SK-N-SH (cell line): ENCODE measurements around the gene SH3BGR. TPM values are rescaled to one million over a fixed set of nuclear protein-coding genes. Genes with fewer than 3 reads are reported as not detected.

Source experiments
- CTCF ChIA-PET: fragments of 300-600, 350-600 bp; formaldehyde crosslinking; extraction: SDS; loops from one replicate; lab custom pipeline; 2021; lab: Yijun Ruan, JAX
- POLR2A ChIA-PET: fragments of 350-600 bp; sonication (Branson Sonifier 250); formaldehyde crosslinking; extraction: SDS; loops from one replicate; lab custom pipeline; 2020; ENCODE audit warnings: antibody characterized with exemption, inconsistent platforms; lab: Yijun Ruan, JAX
- DNase-seq: peaks from one replicate; pipeline ENCODE4 v3.0.0; 2012
- H2AFZ ChIP-seq: fragments of 200-600 bp; sonication (generic); 2 replicates; pipeline ENCODE4 v1.8.1; 2016; ENCODE audit warnings: antibody characterized with exemption, mild to moderate bottlenecking, low read depth
- H3F3A ChIP-seq: fragments of 200-600 bp; sonication (generic); replicated peaks from 2 replicates; pipeline ENCODE3; 2016; ENCODE audit warnings: antibody characterized with exemption, mild to moderate bottlenecking; ENCODE audit not compliant: insufficient read depth
- H3K27ac ChIP-seq, 2 experiments: fragments of 200-500 bp in 1 of 2; fragments of 200-600 bp in 1 of 2; sonication (Bioruptor generic) in 1 of 2; sonication (generic), shearing (Covaris generic) in 1 of 2; 2 replicates each; pipeline versions ENCODE4 v1.5.1 to v1.6.1; 2014 to 2016; ENCODE audit warnings: low read depth in 2 of 2, inconsistent platforms in 1 of 2, low read length in 1 of 2, mild to moderate bottlenecking in 1 of 2, mixed read lengths in 1 of 2
- H3K27me3 ChIP-seq: fragments of 200-600 bp; sonication (generic), shearing (Covaris generic); 2 replicates; pipeline ENCODE4 v1.6.1; 2016; ENCODE audit warnings: mixed run types; ENCODE audit not compliant: insufficient read depth
- H3K36me3 ChIP-seq, 2 experiments: fragments of 200-500 bp in 1 of 2; fragments of 200-600 bp in 1 of 2; sonication (Bioruptor generic) in 1 of 2; sonication (generic) in 1 of 2; replicated peaks in 1 of 2; 2 replicates each; pipeline versions ENCODE3 to v1.5.1; 2014 to 2016; ENCODE audit warnings: low read length in 1 of 2, mild to moderate bottlenecking in 1 of 2; ENCODE audit not compliant: insufficient read depth in 2 of 2, control insufficient read depth in 1 of 2
- H3K4me1 ChIP-seq, 2 experiments: fragments of 200-500 bp in 1 of 2; fragments of 200-600 bp in 1 of 2; sonication (Bioruptor generic) in 1 of 2; sonication (generic), shearing (Covaris generic) in 1 of 2; 2 replicates each; pipeline versions ENCODE4 v1.5.1 to v1.6.1; 2014 to 2016; ENCODE audit warnings: low read depth in 1 of 2, low read length in 1 of 2, mixed run types in 1 of 2; ENCODE audit not compliant: insufficient read depth in 2 of 2, control insufficient read depth in 1 of 2
- H3K4me2 ChIP-seq: fragments of 200-600 bp; sonication (generic), shearing (Covaris generic); 2 replicates; pipeline ENCODE4 v1.6.1; 2017; ENCODE audit warnings: mixed run types
- H3K4me3 ChIP-seq, 2 experiments: fragments of 200-500 bp in 1 of 2; fragments of 200-600 bp in 1 of 2; sonication (Bioruptor generic) in 1 of 2; sonication (generic), shearing (Covaris generic) in 1 of 2; 2 replicates each; pipeline versions ENCODE4 v1.5.1 to v1.8.1; 2014 to 2016; ENCODE audit warnings: low read depth in 2 of 2, inconsistent platforms in 1 of 2, low read length in 1 of 2, mild to moderate bottlenecking in 1 of 2, mixed read lengths in 1 of 2, moderate library complexity in 1 of 2
- H3K79me2 ChIP-seq: fragments of 200-600 bp; sonication (generic); 2 replicates; pipeline ENCODE4 v1.8.1; 2017; ENCODE audit warnings: mild to moderate bottlenecking; ENCODE audit not compliant: insufficient read depth
- H3K9ac ChIP-seq: fragments of 200-600 bp; sonication (generic); 2 replicates; pipeline ENCODE4 v1.6.1; 2017; ENCODE audit warnings: mixed run types
- H3K9me2 ChIP-seq: fragments of 200-600 bp; sonication (generic); 2 replicates; pipeline ENCODE4 v1.6.1; 2017; ENCODE audit warnings: mixed run types
- H3K9me3 ChIP-seq: fragments of 200-600 bp; sonication (generic); 2 replicates; pipeline ENCODE4 v1.6.1; 2017; ENCODE audit warnings: mixed run types, mild to moderate bottlenecking, moderate library complexity
- H4K20me1 ChIP-seq: fragments of 200-600 bp; sonication (generic); 2 replicates; pipeline ENCODE4 v1.6.1; 2017; ENCODE audit warnings: mild to moderate bottlenecking, mixed run types; ENCODE audit not compliant: insufficient read depth
- CHD2 ChIP-seq: fragments of 150-350 bp; IDR thresholded peaks from 2 replicates; pipeline ENCODE4 v1.6.1; 2018; ENCODE audit warnings: low read length; ENCODE audit not compliant: partially characterized antibody
- ELF1 ChIP-seq: IDR thresholded peaks from 2 replicates; pipeline ENCODE4 v1.4.0; 2012
- EP300 ChIP-seq, 2 experiments: IDR thresholded peaks; 2 replicates each; pipeline versions ENCODE4 v1.4.0 to v1.6.1; 2012; ENCODE audit warnings: borderline replicate concordance in 1 of 2, low read depth in 1 of 2, low read length in 1 of 2
- EZH2phosphoT487 ChIP-seq: fragments of 200-600 bp; sonication (generic); IDR thresholded peaks from 2 replicates; pipeline ENCODE4 v1.6.1; 2017; ENCODE audit warnings: low read depth, mixed run types, mild to moderate bottlenecking, antibody characterized with exemption, moderate library complexity, borderline replicate concordance
- FOXM1 ChIP-seq: IDR thresholded peaks from 2 replicates; pipeline ENCODE4 v1.4.0; 2012; ENCODE audit warnings: low read depth, mild to moderate bottlenecking
- GABPA ChIP-seq: IDR thresholded peaks from 2 replicates; pipeline ENCODE4 v1.4.0; 2012; ENCODE audit warnings: low read depth, mild to moderate bottlenecking
- JUND ChIP-seq: IDR thresholded peaks from 2 replicates; pipeline ENCODE4 v1.4.0; 2012
- MEF2A ChIP-seq: IDR thresholded peaks from 2 replicates; pipeline ENCODE4 v1.4.0; 2012; ENCODE audit warnings: low read depth, borderline replicate concordance
- NFIC ChIP-seq: IDR thresholded peaks from 2 replicates; pipeline ENCODE4 v1.4.0; 2012; ENCODE audit warnings: borderline replicate concordance
- POLR2AphosphoS5 ChIP-seq: IDR thresholded peaks from 2 replicates; pipeline ENCODE4 v1.6.1; 2012; ENCODE audit warnings: low read depth, low read length
- RAD21 ChIP-seq: IDR thresholded peaks from 2 replicates; pipeline ENCODE4 v1.6.1; 2012; ENCODE audit warnings: mild to moderate bottlenecking, low read length
- SIN3A ChIP-seq: IDR thresholded peaks from 2 replicates; pipeline ENCODE4 v1.6.1; 2012; ENCODE audit warnings: low read depth, mild to moderate bottlenecking, low read length, moderate library complexity, borderline replicate concordance
- TCF12 ChIP-seq: IDR thresholded peaks from 2 replicates; pipeline ENCODE4 v1.4.0; 2012
- YY1 ChIP-seq: IDR thresholded peaks from 2 replicates; pipeline ENCODE4 v1.4.0; 2012; ENCODE audit warnings: low read depth, mild to moderate bottlenecking
- WGBS: methylation state at CpG from one replicate; pipeline ENCODE4 v1.1.6; 2017; ENCODE audit warnings: low lambda C conversion rate; 5-methylcytosine and 5-hydroxymethylcytosine counted together
- polyA plus RNA-seq, 3 experiments: library from polyadenylated mRNA; depleted of rRNA; stranded (reverse); fragments of >200 nt; gene quantifications; 2 replicates each; pipeline ENCODE4 v1.2.3, GENCODE V29; 2012
- TF ChIP-seq, protein P1 (sequence below): IDR thresholded peaks from 2 replicates; pipeline ENCODE4 v1.4.0; 2012; ENCODE audit warnings: low read depth, borderline replicate concordance
- TF ChIP-seq, protein P2 (sequence below): IDR thresholded peaks from 2 replicates; pipeline ENCODE4; 2012
- TF ChIP-seq, protein P3 (sequence below): fragments of 150-350 bp; IDR thresholded peaks from 2 replicates; pipeline ENCODE4 v1.6.1; 2017; ENCODE audit warnings: antibody characterized with exemption, low read length, low read depth, borderline replicate concordance
- TF ChIP-seq, protein P4 (sequence below): IDR thresholded peaks from 2 replicates; pipeline ENCODE4 v1.6.1; 2012; ENCODE audit warnings: mild to moderate bottlenecking, low read depth, low read length, moderate library complexity
- TF ChIP-seq, protein P5 (sequence below): fragments of 200-600 bp; sonication (generic); IDR thresholded peaks from 2 replicates; pipeline ENCODE4 v1.6.1; 2017; ENCODE audit warnings: antibody characterized with exemption, mild to moderate bottlenecking, moderate library complexity

Gene SH3BGR
- polyA plus RNA-seq, 1 of the 3 experiments (the other 2 are of a cell fraction): 1.1 TPM

- no peaks in the 10 kb centered on the region for H3K9me2 ChIP-seq
- H3K4me2 ChIP-seq: peak overlapping the region; percentile 5; the same call in 1 of the 2 replicates
- 0 out of 4 replicates have a peak, but pooled peaks cover 0 to 5% of the 10 kb centered on the region in 2 experiments for H3K4me1 ChIP-seq
- H3K4me3 ChIP-seq: no peak overlapping the region
- H3K36me3 ChIP-seq: no peaks in the 10 kb centered on the region
- peak overlapping the region in 1 of 2 experiments; percentile 68; a peak in 3 of 4 replicates for H3K27ac ChIP-seq
- POLR2A ChIA-PET: no interaction called here
- 71% methylated on average over 6 of the region's 6 CpGs for WGBS
- CTCF ChIA-PET: no interaction called here
- H3K79me2 ChIP-seq: no peaks in the 10 kb centered on the region
- H4K20me1 ChIP-seq: no peaks in the 10 kb centered on the region; the same call in 1 of the 2 replicates
- no peaks in the 10 kb centered on the region for H3K9me3 ChIP-seq
- no peaks in the 10 kb centered on the region for H3K27me3 ChIP-seq
- TF ChIP-seq ELF1: no peak
- no peak for TF ChIP-seq POLR2AphosphoS5
- TF ChIP-seq GABPA: no peak
- peak in 1 of 2 experiments; percentile 9; a peak in 1 of 4 replicates for TF ChIP-seq EP300 (IDR thresholded peaks at IDR 0.05; ENCODE audit: borderline replicate concordance in 1 of 2, low read depth in 1 of 2, low read length in 1 of 2)
- TF ChIP-seq CHD2: no peak
- TF ChIP-seq, protein P1, sequence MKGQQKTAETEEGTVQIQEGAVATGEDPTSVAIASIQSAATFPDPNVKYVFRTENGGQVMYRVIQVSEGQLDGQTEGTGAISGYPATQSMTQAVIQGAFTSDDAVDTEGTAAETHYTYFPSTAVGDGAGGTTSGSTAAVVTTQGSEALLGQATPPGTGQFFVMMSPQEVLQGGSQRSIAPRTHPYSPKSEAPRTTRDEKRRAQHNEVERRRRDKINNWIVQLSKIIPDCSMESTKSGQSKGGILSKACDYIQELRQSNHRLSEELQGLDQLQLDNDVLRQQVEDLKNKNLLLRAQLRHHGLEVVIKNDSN: no peak
- TF ChIP-seq TCF12: peak; percentile 55
- no peak for TF ChIP-seq MEF2A
- TF ChIP-seq NFIC: no peak
- no peak for TF ChIP-seq SIN3A
- TF ChIP-seq, protein P2, sequence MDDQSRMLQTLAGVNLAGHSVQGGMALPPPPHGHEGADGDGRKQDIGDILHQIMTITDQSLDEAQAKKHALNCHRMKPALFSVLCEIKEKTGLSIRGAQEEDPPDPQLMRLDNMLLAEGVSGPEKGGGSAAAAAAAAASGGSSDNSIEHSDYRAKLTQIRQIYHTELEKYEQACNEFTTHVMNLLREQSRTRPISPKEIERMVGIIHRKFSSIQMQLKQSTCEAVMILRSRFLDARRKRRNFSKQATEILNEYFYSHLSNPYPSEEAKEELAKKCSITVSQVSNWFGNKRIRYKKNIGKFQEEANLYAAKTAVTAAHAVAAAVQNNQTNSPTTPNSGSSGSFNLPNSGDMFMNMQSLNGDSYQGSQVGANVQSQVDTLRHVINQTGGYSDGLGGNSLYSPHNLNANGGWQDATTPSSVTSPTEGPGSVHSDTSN: peak; percentile 73
- TF ChIP-seq YY1: no peak
- TF ChIP-seq FOXM1: no peak
- no peak for TF ChIP-seq EZH2phosphoT487
- H3K9ac ChIP-seq: no peak overlapping the region
- H3F3A ChIP-seq: peaks cover 16% of the 10 kb centered on the region
- no peak overlapping the region; the same call in 1 of the 2 replicates for H2AFZ ChIP-seq
- no peak for DNase-seq
Measured at GRCh38 chr21:39484711-39485276, 33.0 kb downstream of the SH3BGR start.

DNA sequence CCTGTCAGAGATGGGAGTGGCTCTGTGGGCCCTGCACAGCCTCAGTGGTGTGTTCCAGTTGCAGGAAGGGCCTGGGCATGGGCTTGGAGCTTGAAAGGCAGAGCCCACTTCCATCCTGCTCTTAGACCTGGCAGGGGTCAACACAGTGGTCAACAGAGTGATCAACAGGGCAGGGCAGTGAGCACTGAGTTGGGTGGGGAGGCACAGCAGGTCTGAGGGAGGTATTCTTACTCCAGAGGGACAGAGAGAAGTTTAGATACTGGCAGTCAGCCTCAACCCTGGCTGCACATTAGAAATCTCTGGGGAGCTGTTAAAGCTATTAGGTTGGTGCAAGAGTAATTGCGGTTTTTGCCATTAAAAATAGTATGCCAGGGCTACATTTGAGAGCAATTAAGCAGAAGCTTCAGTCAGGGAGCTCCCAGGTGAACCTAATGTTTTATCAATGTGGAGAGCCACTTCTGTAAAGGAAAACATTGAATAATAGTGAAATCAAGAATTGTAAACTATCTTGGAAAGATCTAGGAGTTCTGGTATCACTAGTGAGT lies 37.7 kb downstream of the SH3BGR start:
- 6% methylated on average over 1 of the region's 1 CpG for WGBS
- TF ChIP-seq, protein P3, sequence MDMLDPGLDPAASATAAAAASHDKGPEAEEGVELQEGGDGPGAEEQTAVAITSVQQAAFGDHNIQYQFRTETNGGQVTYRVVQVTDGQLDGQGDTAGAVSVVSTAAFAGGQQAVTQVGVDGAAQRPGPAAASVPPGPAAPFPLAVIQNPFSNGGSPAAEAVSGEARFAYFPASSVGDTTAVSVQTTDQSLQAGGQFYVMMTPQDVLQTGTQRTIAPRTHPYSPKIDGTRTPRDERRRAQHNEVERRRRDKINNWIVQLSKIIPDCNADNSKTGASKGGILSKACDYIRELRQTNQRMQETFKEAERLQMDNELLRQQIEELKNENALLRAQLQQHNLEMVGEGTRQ: no peak
- TF ChIP-seq, protein P4, sequence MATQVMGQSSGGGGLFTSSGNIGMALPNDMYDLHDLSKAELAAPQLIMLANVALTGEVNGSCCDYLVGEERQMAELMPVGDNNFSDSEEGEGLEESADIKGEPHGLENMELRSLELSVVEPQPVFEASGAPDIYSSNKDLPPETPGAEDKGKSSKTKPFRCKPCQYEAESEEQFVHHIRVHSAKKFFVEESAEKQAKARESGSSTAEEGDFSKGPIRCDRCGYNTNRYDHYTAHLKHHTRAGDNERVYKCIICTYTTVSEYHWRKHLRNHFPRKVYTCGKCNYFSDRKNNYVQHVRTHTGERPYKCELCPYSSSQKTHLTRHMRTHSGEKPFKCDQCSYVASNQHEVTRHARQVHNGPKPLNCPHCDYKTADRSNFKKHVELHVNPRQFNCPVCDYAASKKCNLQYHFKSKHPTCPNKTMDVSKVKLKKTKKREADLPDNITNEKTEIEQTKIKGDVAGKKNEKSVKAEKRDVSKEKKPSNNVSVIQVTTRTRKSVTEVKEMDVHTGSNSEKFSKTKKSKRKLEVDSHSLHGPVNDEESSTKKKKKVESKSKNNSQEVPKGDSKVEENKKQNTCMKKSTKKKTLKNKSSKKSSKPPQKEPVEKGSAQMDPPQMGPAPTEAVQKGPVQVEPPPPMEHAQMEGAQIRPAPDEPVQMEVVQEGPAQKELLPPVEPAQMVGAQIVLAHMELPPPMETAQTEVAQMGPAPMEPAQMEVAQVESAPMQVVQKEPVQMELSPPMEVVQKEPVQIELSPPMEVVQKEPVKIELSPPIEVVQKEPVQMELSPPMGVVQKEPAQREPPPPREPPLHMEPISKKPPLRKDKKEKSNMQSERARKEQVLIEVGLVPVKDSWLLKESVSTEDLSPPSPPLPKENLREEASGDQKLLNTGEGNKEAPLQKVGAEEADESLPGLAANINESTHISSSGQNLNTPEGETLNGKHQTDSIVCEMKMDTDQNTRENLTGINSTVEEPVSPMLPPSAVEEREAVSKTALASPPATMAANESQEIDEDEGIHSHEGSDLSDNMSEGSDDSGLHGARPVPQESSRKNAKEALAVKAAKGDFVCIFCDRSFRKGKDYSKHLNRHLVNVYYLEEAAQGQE: no peak
- no peak for TF ChIP-seq YY1
- TF ChIP-seq, protein P1: no peak
- no peak for TF ChIP-seq RAD21
- TF ChIP-seq ELF1: no peak
- no peak for TF ChIP-seq JUND
- TF ChIP-seq, protein P5, sequence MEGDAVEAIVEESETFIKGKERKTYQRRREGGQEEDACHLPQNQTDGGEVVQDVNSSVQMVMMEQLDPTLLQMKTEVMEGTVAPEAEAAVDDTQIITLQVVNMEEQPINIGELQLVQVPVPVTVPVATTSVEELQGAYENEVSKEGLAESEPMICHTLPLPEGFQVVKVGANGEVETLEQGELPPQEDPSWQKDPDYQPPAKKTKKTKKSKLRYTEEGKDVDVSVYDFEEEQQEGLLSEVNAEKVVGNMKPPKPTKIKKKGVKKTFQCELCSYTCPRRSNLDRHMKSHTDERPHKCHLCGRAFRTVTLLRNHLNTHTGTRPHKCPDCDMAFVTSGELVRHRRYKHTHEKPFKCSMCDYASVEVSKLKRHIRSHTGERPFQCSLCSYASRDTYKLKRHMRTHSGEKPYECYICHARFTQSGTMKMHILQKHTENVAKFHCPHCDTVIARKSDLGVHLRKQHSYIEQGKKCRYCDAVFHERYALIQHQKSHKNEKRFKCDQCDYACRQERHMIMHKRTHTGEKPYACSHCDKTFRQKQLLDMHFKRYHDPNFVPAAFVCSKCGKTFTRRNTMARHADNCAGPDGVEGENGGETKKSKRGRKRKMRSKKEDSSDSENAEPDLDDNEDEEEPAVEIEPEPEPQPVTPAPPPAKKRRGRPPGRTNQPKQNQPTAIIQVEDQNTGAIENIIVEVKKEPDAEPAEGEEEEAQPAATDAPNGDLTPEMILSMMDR: no peak

More for the DNA sequence above, 37.7 kb downstream of the SH3BGR start:
- no peak overlapping the region for H3K4me3 ChIP-seq
- no peak for DNase-seq
- no peaks in the 10 kb centered on the region; the same call in 1 of the 2 replicates for H4K20me1 ChIP-seq
- no peaks in the 10 kb centered on the region for H3K9me3 ChIP-seq
- H3K9me2 ChIP-seq: no peaks in the 10 kb centered on the region
- no peak overlapping the region for H3K4me2 ChIP-seq
- no peaks in the 10 kb centered on the region for H3K79me2 ChIP-seq
- no peaks in the 10 kb centered on the region for H3K27me3 ChIP-seq
- ChIA-PET POLR2A (no interaction called here), CTCF (no interaction called here)
- H3K4me1 ChIP-seq: no peaks in the 10 kb centered on the region
- no peaks in the 10 kb centered on the region for H3K36me3 ChIP-seq
- H3F3A ChIP-seq: peaks cover 6% of the 10 kb centered on the region
- H3K9ac ChIP-seq: no peak overlapping the region
- no peak overlapping the region for H2AFZ ChIP-seq
- H3K27ac ChIP-seq: no peak overlapping the region
